SKM-1 treated with dmso at 0.1 percent for 144 hours (cell line): ENCODE data around the gene TMEM238L.

Source experiments
- DNase-seq: peaks from one replicate; lab custom pipeline; 2025; ENCODE audit not compliant: unreplicated experiment; lab: John Stamatoyannopoulos, UW

TMEM238L gene

GRCh38 chr17:10748531-10749181, 55.2 kb downstream of the TMEM238L start:
- DNase-seq = no peak

DNA sequence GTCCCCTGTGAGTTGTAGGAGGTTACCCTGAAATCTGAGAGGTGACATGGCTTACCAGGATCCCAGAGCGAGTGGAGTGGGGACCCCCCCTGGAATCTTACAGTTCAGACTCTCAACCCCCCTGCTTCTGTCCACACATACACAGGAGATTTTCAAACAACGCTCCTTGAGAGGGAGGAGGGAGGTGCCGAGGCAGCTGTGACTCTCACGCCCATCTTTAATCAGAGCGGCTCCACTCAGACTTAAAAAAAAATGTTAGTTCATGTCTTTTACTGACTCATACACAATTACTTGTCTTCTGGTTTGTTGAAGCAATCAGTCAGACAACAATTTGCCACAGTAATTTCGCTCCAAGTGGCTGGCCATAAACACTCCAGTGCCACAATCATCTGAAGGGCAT, 58.7 kb downstream of the TMEM238L start:
- DNase-seq = no peak
